Measurements from ENCODE around the gene CIP2A.
A peak's percentile ranks its signal among the peaks of the same experiment; 100 is the strongest.

CIP2A gene

GRCh38 chr3:108605491-108605890, 16.3 kb upstream of the CIP2A start:
- H3K4me1 ChIP-seq (ENCODE audit: control extremely low read depth in 1 of 4, control insufficient read depth in 4 of 4, insufficient read depth in 4 of 4, low read length in 3 of 4): peaks cover 9 to 25% (median 17%) of the 10 kb centered on the region in 4 experiments
- H3K27me3 ChIP-seq (replicated peaks in 2 of 5; ENCODE audit: control insufficient read depth in 4 of 5, insufficient read depth in 5 of 5, low read length in 4 of 5): no peaks in the 10 kb centered on the region
- no peak for DNase-seq
- no peak overlapping the region for H3K27ac ChIP-seq (ENCODE audit: insufficient read depth in 1 of 2, low read depth in 1 of 2, low read length in 2 of 2, poor library complexity in 1 of 2, severe bottlenecking in 2 of 2)
- peaks cover 0 to 3% (median 0%) of the 10 kb centered on the region in 5 experiments for H3K9me3 ChIP-seq (ENCODE audit: control extremely low read depth in 1 of 5, control insufficient read depth in 4 of 5, insufficient read depth in 2 of 5, low read depth in 1 of 5, low read length in 4 of 5)
- H3K4me3 ChIP-seq (ENCODE audit: control insufficient read depth in 1 of 7, extremely low read depth in 1 of 7, insufficient read depth in 4 of 7, low read depth in 2 of 7, low read length in 6 of 7): no peak overlapping the region
- ChIA-PET POLR2A (no interaction called here), CTCF (interaction anchor here (1.1 kb wide), 1 partner anchor 25 kb away, joined by 4 read pairs; no protein-coding TSS in a partner anchor)
- 100% methylated on average over 1 of the region's 4 CpGs for WGBS (ENCODE audit: insufficient coverage)
- peaks cover 0 to 3% (median 0%) of the 10 kb centered on the region in 4 experiments for H3K36me3 ChIP-seq (ENCODE audit: control insufficient read depth in 4 of 4, insufficient read depth in 4 of 4, low read length in 3 of 4)

GRCh38 chr3:108605028-108605427, 15.8 kb upstream of the CIP2A start:
- CTCF ChIA-PET: interaction anchor here (4.7 kb wide), 1 partner anchor 15 kb away, joined by 35 read pairs; the partner anchor contains the start of genes CIP2A and DZIP3
- no peaks in the 10 kb centered on the region for H3K27me3 ChIP-seq (replicated peaks in 2 of 5; ENCODE audit: control insufficient read depth in 4 of 5, insufficient read depth in 5 of 5, low read length in 4 of 5)
- no CpG with 5 or more reads among the region's 2 CpGs for WGBS (ENCODE audit: insufficient coverage)

GRCh38 chr3:108603691-108604090, 14.5 kb upstream of the CIP2A start:
- peaks cover 0 to 3% (median 0%) of the 10 kb centered on the region in 5 experiments for H3K9me3 ChIP-seq (ENCODE audit: control extremely low read depth in 1 of 5, control insufficient read depth in 4 of 5, insufficient read depth in 2 of 5, low read depth in 1 of 5, low read length in 4 of 5)
- no peak overlapping the region for H3K27ac ChIP-seq (ENCODE audit: insufficient read depth in 1 of 2, low read depth in 1 of 2, low read length in 2 of 2, poor library complexity in 1 of 2, severe bottlenecking in 2 of 2)
- H3K4me3 ChIP-seq (ENCODE audit: control insufficient read depth in 1 of 7, extremely low read depth in 1 of 7, insufficient read depth in 4 of 7, low read depth in 2 of 7, low read length in 6 of 7): peak overlapping the region in 1 of 7 experiments; percentile 63
- DNase-seq: peak; percentile 29 to 81 (median 77)
- H3K4me1 ChIP-seq (ENCODE audit: control extremely low read depth in 1 of 4, control insufficient read depth in 4 of 4, insufficient read depth in 4 of 4, low read length in 3 of 4): peaks cover 9 to 25% (median 17%) of the 10 kb centered on the region in 4 experiments
- H3K36me3 ChIP-seq (ENCODE audit: control insufficient read depth in 4 of 4, insufficient read depth in 4 of 4, low read length in 3 of 4): no peaks in the 10 kb centered on the region
- no peaks in the 10 kb centered on the region for H3K27me3 ChIP-seq (replicated peaks in 2 of 5; ENCODE audit: control insufficient read depth in 4 of 5, insufficient read depth in 5 of 5, low read length in 4 of 5)
- POLR2A ChIA-PET: interaction anchor here (1.1 kb wide), 1 partner anchor 14 kb away, joined by 3 read pairs; the partner anchor contains the start of genes CIP2A and DZIP3
- CTCF ChIA-PET: interaction anchor here (1.0 to 4.7 kb wide), 4 partner anchors 10 to 58 kb away, joined by 3 to 35 read pairs (median 4); partner anchors contain the start of genes CIP2A and DZIP3

More at GRCh38 chr3:108605028-108605427, 15.8 kb upstream of the CIP2A start:
- Histone ChIP-seq H3K4me3 (ENCODE audit: control insufficient read depth in 1 of 7, extremely low read depth in 1 of 7, insufficient read depth in 4 of 7, low read depth in 2 of 7, low read length in 6 of 7) (no peak overlapping the region), H3K36me3 (ENCODE audit: control insufficient read depth in 4 of 4, insufficient read depth in 4 of 4, low read length in 3 of 4) (peaks cover 0 to 3% (median 0%) of the 10 kb centered on the region in 4 experiments), H3K9me3 (ENCODE audit: control extremely low read depth in 1 of 5, control insufficient read depth in 4 of 5, insufficient read depth in 2 of 5, low read depth in 1 of 5, low read length in 4 of 5) (peaks cover 0 to 3% (median 0%) of the 10 kb centered on the region in 5 experiments), H3K4me1 (ENCODE audit: control extremely low read depth in 1 of 4, control insufficient read depth in 4 of 4, insufficient read depth in 4 of 4, low read length in 3 of 4) (peaks cover 9 to 25% (median 17%) of the 10 kb centered on the region in 4 experiments), H3K27ac (ENCODE audit: insufficient read depth in 1 of 2, low read depth in 1 of 2, low read length in 2 of 2, poor library complexity in 1 of 2, severe bottlenecking in 2 of 2) (no peak overlapping the region)
- POLR2A ChIA-PET: no interaction called here
- no peak for DNase-seq

GRCh38 chr3:108602935-108603294, 13.7 kb upstream of the CIP2A start:
- H3K4me3 ChIP-seq (ENCODE audit: control insufficient read depth in 1 of 7, extremely low read depth in 1 of 7, insufficient read depth in 4 of 7, low read depth in 2 of 7, low read length in 6 of 7): peak overlapping the region in 4 of 7 experiments; percentile 1 to 63 (median 12)
- H3K27me3 ChIP-seq (replicated peaks in 2 of 5; ENCODE audit: control insufficient read depth in 4 of 5, insufficient read depth in 5 of 5, low read length in 4 of 5): no peaks in the 10 kb centered on the region
- no peaks in the 10 kb centered on the region for H3K36me3 ChIP-seq (ENCODE audit: control insufficient read depth in 4 of 4, insufficient read depth in 4 of 4, low read length in 3 of 4)
- CTCF ChIA-PET: interaction anchor here (1.2 to 4.7 kb wide), 5 partner anchors 9 to 18 kb away, joined by 3 to 35 read pairs (median 5); partner anchors contain the start of genes CIP2A and DZIP3
- POLR2A ChIA-PET: interaction anchor here (1.0 kb wide), 1 partner anchor 13 kb away, joined by 7 read pairs; the partner anchor contains the start of genes CIP2A and DZIP3
- H3K4me1 ChIP-seq (ENCODE audit: control extremely low read depth in 1 of 4, control insufficient read depth in 4 of 4, insufficient read depth in 4 of 4, low read length in 3 of 4): peaks cover 9 to 25% (median 17%) of the 10 kb centered on the region in 4 experiments
- H3K27ac ChIP-seq (ENCODE audit: insufficient read depth in 1 of 2, low read depth in 1 of 2, low read length in 2 of 2, poor library complexity in 1 of 2, severe bottlenecking in 2 of 2): peak overlapping the region; percentile 72 to 78
- H3K9me3 ChIP-seq (ENCODE audit: control extremely low read depth in 1 of 5, control insufficient read depth in 4 of 5, insufficient read depth in 2 of 5, low read depth in 1 of 5, low read length in 4 of 5): peaks cover 0 to 3% (median 0%) of the 10 kb centered on the region in 5 experiments
- no peak for DNase-seq
- no CpG with 5 or more reads among the region's 2 CpGs for WGBS (ENCODE audit: insufficient coverage)

GRCh38 chr3:108602249-108602934, 13.2 kb upstream of the CIP2A start:
- no peaks in the 10 kb centered on the region for H3K27me3 ChIP-seq (replicated peaks in 2 of 5; ENCODE audit: control insufficient read depth in 4 of 5, insufficient read depth in 5 of 5, low read length in 4 of 5)
- peak overlapping the region; percentile 72 to 78 for H3K27ac ChIP-seq (ENCODE audit: insufficient read depth in 1 of 2, low read depth in 1 of 2, low read length in 2 of 2, poor library complexity in 1 of 2, severe bottlenecking in 2 of 2)
- DNase-seq: peak; percentile 27 to 77 (median 68)
- ChIA-PET POLR2A (interaction anchor here (0.7 to 1.0 kb wide), 2 partner anchors 13 kb away, joined by 7 read pairs; partner anchors contain the start of genes CIP2A and DZIP3), CTCF (interaction anchor here (1.2 to 4.7 kb wide), 5 partner anchors 9 to 17 kb away, joined by 3 to 35 read pairs (median 5); partner anchors contain the start of genes CIP2A and DZIP3)
- peak overlapping the region in 5 of 7 experiments; percentile 1 to 63 (median 16) for H3K4me3 ChIP-seq (ENCODE audit: control insufficient read depth in 1 of 7, extremely low read depth in 1 of 7, insufficient read depth in 4 of 7, low read depth in 2 of 7, low read length in 6 of 7)
- H3K36me3 ChIP-seq (ENCODE audit: control insufficient read depth in 4 of 4, insufficient read depth in 4 of 4, low read length in 3 of 4): no peaks in the 10 kb centered on the region
- H3K9me3 ChIP-seq (ENCODE audit: control extremely low read depth in 1 of 5, control insufficient read depth in 4 of 5, insufficient read depth in 2 of 5, low read depth in 1 of 5, low read length in 4 of 5): peaks cover 0 to 3% (median 0%) of the 10 kb centered on the region in 5 experiments
- 3% methylated on average over 4 of the region's 5 CpGs for WGBS (ENCODE audit: insufficient coverage)
- peaks cover 9 to 26% (median 17%) of the 10 kb centered on the region in 4 experiments for H3K4me1 ChIP-seq (ENCODE audit: control extremely low read depth in 1 of 4, control insufficient read depth in 4 of 4, insufficient read depth in 4 of 4, low read length in 3 of 4)

GRCh38 chr3:108599677-108600409, 10.6 kb upstream of the CIP2A start:
- peak in 1 of 3 donors; percentile 26 for DNase-seq
- WGBS (ENCODE audit: insufficient coverage): no CpG with 5 or more reads among the region's 1 CpG
- ChIA-PET CTCF (interaction anchor here (0.7 to 2.8 kb wide), 2 partner anchors 10 to 38 kb away, joined by 3 to 14 read pairs; partner anchors contain the start of genes CIP2A and DZIP3), POLR2A (no interaction called here)
- peaks cover 0 to 3% (median 0%) of the 10 kb centered on the region in 5 experiments for H3K9me3 ChIP-seq (ENCODE audit: control extremely low read depth in 1 of 5, control insufficient read depth in 4 of 5, insufficient read depth in 2 of 5, low read depth in 1 of 5, low read length in 4 of 5)
- no peak overlapping the region for H3K4me3 ChIP-seq (ENCODE audit: control insufficient read depth in 1 of 7, extremely low read depth in 1 of 7, insufficient read depth in 4 of 7, low read depth in 2 of 7, low read length in 6 of 7)
- no peaks in the 10 kb centered on the region for H3K36me3 ChIP-seq (ENCODE audit: control insufficient read depth in 4 of 4, insufficient read depth in 4 of 4, low read length in 3 of 4)
- no peak overlapping the region for H3K27ac ChIP-seq (ENCODE audit: insufficient read depth in 1 of 2, low read depth in 1 of 2, low read length in 2 of 2, poor library complexity in 1 of 2, severe bottlenecking in 2 of 2)
- H3K4me1 ChIP-seq (ENCODE audit: control extremely low read depth in 1 of 4, control insufficient read depth in 4 of 4, insufficient read depth in 4 of 4, low read length in 3 of 4): peaks cover 9 to 28% (median 20%) of the 10 kb centered on the region in 4 experiments
- H3K27me3 ChIP-seq (replicated peaks in 2 of 5; ENCODE audit: control insufficient read depth in 4 of 5, insufficient read depth in 5 of 5, low read length in 4 of 5): no peaks in the 10 kb centered on the region
